Measurements from ENCODE around the gene NRXN3.

DNA sequence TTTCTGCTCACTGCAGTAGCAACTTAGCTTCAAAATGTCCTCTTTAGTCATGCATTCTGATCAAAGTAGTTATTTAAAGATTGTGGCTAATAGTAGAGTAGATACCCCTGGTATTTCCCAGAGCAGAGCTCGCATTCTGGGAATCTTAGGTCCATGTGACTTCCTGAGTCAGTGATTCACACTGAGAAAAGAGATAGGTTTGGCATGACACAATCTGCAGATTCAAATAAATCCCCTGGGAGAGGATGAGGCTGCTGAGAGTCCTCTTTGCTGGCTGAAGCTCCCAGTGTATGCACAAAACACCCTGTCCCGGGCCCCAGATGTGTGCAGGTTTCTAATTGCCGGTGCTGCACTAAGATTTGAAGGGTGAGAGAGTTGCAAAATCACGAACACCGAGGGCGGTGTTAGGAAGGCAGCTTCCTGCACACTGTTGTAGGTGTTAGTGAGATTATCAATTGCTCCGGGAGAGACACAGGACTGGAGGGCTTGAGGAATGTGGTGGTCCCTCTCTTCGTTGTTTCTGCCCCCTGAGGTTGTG lies 233.2 kb downstream of the NRXN3 start:
- TF ChIP-seq, protein P1, sequence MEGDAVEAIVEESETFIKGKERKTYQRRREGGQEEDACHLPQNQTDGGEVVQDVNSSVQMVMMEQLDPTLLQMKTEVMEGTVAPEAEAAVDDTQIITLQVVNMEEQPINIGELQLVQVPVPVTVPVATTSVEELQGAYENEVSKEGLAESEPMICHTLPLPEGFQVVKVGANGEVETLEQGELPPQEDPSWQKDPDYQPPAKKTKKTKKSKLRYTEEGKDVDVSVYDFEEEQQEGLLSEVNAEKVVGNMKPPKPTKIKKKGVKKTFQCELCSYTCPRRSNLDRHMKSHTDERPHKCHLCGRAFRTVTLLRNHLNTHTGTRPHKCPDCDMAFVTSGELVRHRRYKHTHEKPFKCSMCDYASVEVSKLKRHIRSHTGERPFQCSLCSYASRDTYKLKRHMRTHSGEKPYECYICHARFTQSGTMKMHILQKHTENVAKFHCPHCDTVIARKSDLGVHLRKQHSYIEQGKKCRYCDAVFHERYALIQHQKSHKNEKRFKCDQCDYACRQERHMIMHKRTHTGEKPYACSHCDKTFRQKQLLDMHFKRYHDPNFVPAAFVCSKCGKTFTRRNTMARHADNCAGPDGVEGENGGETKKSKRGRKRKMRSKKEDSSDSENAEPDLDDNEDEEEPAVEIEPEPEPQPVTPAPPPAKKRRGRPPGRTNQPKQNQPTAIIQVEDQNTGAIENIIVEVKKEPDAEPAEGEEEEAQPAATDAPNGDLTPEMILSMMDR (conservative IDR thresholded peaks at IDR 0.05 in 1 of 2, IDR thresholded peaks at IDR 0.05 in 1 of 2; ENCODE audit: extremely low read depth in 1 of 2, insufficient read depth in 1 of 2, low read depth in 1 of 2, low read length in 2 of 2): no peak
- TF ChIP-seq EZH2 (IDR thresholded peaks at IDR 0.05; ENCODE audit: borderline replicate concordance, low read length): no peak

Data from mammary epithelial cell (primary cell).